IMR-90 (cell line): ENCODE measurements around the gene CCR5AS.

Experiments
- ATAC-seq: fragments of 200-7000 bp; cut with Tn5 transposase; 2 replicates; pipeline ENCODE4 v1.9.1; 2020; ENCODE audit warnings: low read depth, mild to moderate bottlenecking, moderate library complexity
- BruUV-seq: library from RNA; stranded (reverse); fragments of 400-500 nt; replicated peaks from 2 replicates; lab custom pipeline; 2021; lab: Mats Ljungman, UMichigan
- CTCF ChIA-PET: fragments of 300-600 bp; formaldehyde crosslinking; extraction: SDS; loops from one replicate; lab custom pipeline; 2021; ENCODE audit warnings: antibody characterized with exemption; lab: Yijun Ruan, JAX
- POLR2A ChIA-PET: fragments of 300-600 bp; sonication (Branson Sonifier 250); formaldehyde crosslinking; loops from one replicate; lab custom pipeline; 2022; ENCODE audit warnings: antibody characterized with exemption; ENCODE audit not compliant: unreplicated experiment; lab: Charles Lee
- DNase-seq: peaks from one replicate; pipeline ENCODE4 v3.0.0; 2013
- H2AFZ ChIP-seq: replicated peaks from 2 replicates; pipeline ENCODE3; 2013; ENCODE audit warnings: low read length, mild to moderate bottlenecking; ENCODE audit not compliant: poor library complexity
- H2AK5ac ChIP-seq: 2 replicates; pipeline ENCODE4 v1.6.1; 2013; ENCODE audit warnings: low read depth, low read length, inconsistent platforms
- H2AK9ac ChIP-seq: replicated peaks from 2 replicates; pipeline ENCODE3; 2013; ENCODE audit warnings: mild to moderate bottlenecking, low read depth, low read length, moderate library complexity; ENCODE audit not compliant: poor library complexity
- H2BK120ac ChIP-seq: 2 replicates; pipeline ENCODE4 v1.6.1; 2013; ENCODE audit warnings: low read depth, low read length, inconsistent platforms
- H2BK15ac ChIP-seq: 3 replicates; pipeline ENCODE4 v1.6.1; 2013; ENCODE audit warnings: low read depth, low read length, inconsistent platforms
- H2BK20ac ChIP-seq: 2 replicates; pipeline ENCODE4 v1.6.1; 2013; ENCODE audit warnings: low read depth, mild to moderate bottlenecking, inconsistent platforms, low read length, moderate library complexity
- H2BK5ac ChIP-seq: 2 replicates; pipeline ENCODE4 v1.6.1; 2013; ENCODE audit warnings: mild to moderate bottlenecking, low read depth, low read length, inconsistent platforms; ENCODE audit not compliant: poor library complexity, severe bottlenecking
- H3K14ac ChIP-seq: replicated peaks from 2 replicates; pipeline ENCODE4 v1.6.1; 2013; ENCODE audit warnings: low read depth, low read length, inconsistent platforms
- H3K18ac ChIP-seq: 2 replicates; pipeline ENCODE4 v1.6.1; 2013; ENCODE audit warnings: low read depth, low read length, control low read depth
- H3K23ac ChIP-seq: 2 replicates; pipeline ENCODE4 v1.6.1; 2013; ENCODE audit warnings: low read depth, low read length, inconsistent platforms
- H3K27ac ChIP-seq: 2 replicates; pipeline ENCODE4 v1.5.1; 2013; ENCODE audit warnings: mild to moderate bottlenecking, control low read depth, low read length; ENCODE audit not compliant: insufficient read depth
- H3K27me3 ChIP-seq: 2 replicates; pipeline ENCODE4 v1.6.1; 2013; ENCODE audit warnings: low read length; ENCODE audit not compliant: control insufficient read depth, insufficient read depth
- H3K36me3 ChIP-seq: 2 replicates; pipeline ENCODE4 v1.6.1; 2013; ENCODE audit warnings: low read length, mixed read lengths; ENCODE audit not compliant: control insufficient read depth, insufficient read depth
- H3K4ac ChIP-seq: 2 replicates; pipeline ENCODE4 v1.6.1; 2013; ENCODE audit warnings: low read depth, low read length, inconsistent platforms
- H3K4me1 ChIP-seq: 2 replicates; pipeline ENCODE4 v1.6.1; 2013; ENCODE audit warnings: low read length, mixed read lengths; ENCODE audit not compliant: control insufficient read depth, insufficient read depth
- H3K4me2 ChIP-seq: 2 replicates; pipeline ENCODE4 v1.6.1; 2013; ENCODE audit warnings: low read depth, mild to moderate bottlenecking, control low read depth, low read length, moderate library complexity
- H3K4me3 ChIP-seq: 2 replicates; pipeline ENCODE4 v1.5.1; 2013; ENCODE audit warnings: low read depth, mild to moderate bottlenecking, control low read depth, low read length, moderate library complexity; ENCODE audit not compliant: insufficient read depth
- H3K56ac ChIP-seq: 2 replicates; pipeline ENCODE4 v1.6.1; 2013; ENCODE audit warnings: low read length, inconsistent platforms; ENCODE audit not compliant: insufficient read depth; ENCODE audit errors: extremely low read depth
- H3K79me1 ChIP-seq, 2 experiments: 2 replicates each; pipeline ENCODE4 v1.6.1; 2013; ENCODE audit warnings: low read length in 2 of 2, inconsistent platforms in 1 of 2, low read depth in 1 of 2
- H3K9ac ChIP-seq: 2 replicates; pipeline ENCODE4 v1.6.1; 2013; ENCODE audit warnings: low read depth, low read length, control low read depth
- H3K9me1 ChIP-seq: 2 replicates; pipeline ENCODE4 v1.6.1; 2013; ENCODE audit warnings: low read length, inconsistent platforms; ENCODE audit not compliant: insufficient read depth
- H3K9me3 ChIP-seq: 2 replicates; pipeline ENCODE4 v1.6.1; 2013; ENCODE audit warnings: low read length; ENCODE audit not compliant: control insufficient read depth, insufficient read depth
- H4K20me1 ChIP-seq: 2 replicates; pipeline ENCODE4 v1.6.1; 2013; ENCODE audit warnings: low read length, inconsistent platforms; ENCODE audit not compliant: insufficient read depth
- H4K5ac ChIP-seq: 2 replicates; pipeline ENCODE4 v1.6.1; 2013; ENCODE audit warnings: mild to moderate bottlenecking, low read depth, low read length, control low read depth
- H4K8ac ChIP-seq, 2 experiments: 2 replicates each; pipeline ENCODE4 v1.6.1; 2013; ENCODE audit warnings: low read depth in 2 of 2, low read length in 2 of 2, control low read depth in 1 of 2, inconsistent platforms in 1 of 2
- H4K91ac ChIP-seq: 2 replicates; pipeline ENCODE4 v1.6.1; 2013; ENCODE audit warnings: low read depth, low read length, inconsistent platforms; ENCODE audit not compliant: insufficient read depth
- BHLHE40 ChIP-seq: fragments of 150-350 bp; IDR thresholded peaks from 2 replicates; pipeline ENCODE4 v1.6.1; 2016; ENCODE audit warnings: mild to moderate bottlenecking, low read depth, low read length
- CEBPB ChIP-seq: IDR thresholded peaks from 2 replicates; pipeline ENCODE4 v1.6.1; 2012; ENCODE audit warnings: low read depth, low read length, improper control_type of control experiment
- CHD1 ChIP-seq: IDR thresholded peaks from 2 replicates; pipeline ENCODE4 v1.6.1; 2012; ENCODE audit warnings: low read depth, low read length, improper control_type of control experiment
- FOS ChIP-seq: fragments of 150-350 bp; IDR thresholded peaks from 2 replicates; pipeline ENCODE4 v1.6.1; 2016; ENCODE audit warnings: low read depth, low read length
- MAFK ChIP-seq: IDR thresholded peaks from 2 replicates; pipeline ENCODE4 v1.6.1; 2012; ENCODE audit warnings: low read depth, low read length, improper control_type of control experiment
- MAZ ChIP-seq: IDR thresholded peaks from 2 replicates; pipeline ENCODE4 v1.6.1; 2012; ENCODE audit warnings: low read depth, mild to moderate bottlenecking, low read length, improper control_type of control experiment, moderate library complexity, borderline replicate concordance
- MXI1 ChIP-seq: IDR thresholded peaks from 2 replicates; pipeline ENCODE4 v1.6.1; 2012; ENCODE audit warnings: low read depth, mild to moderate bottlenecking, low read length, moderate library complexity, borderline replicate concordance
- NFE2L2 ChIP-seq: fragments of 150-350 bp; IDR thresholded peaks from 2 replicates; pipeline ENCODE4 v1.6.1; 2016; ENCODE audit warnings: low read depth, mild to moderate bottlenecking, low read length
- POLR2A ChIP-seq: IDR thresholded peaks from 2 replicates; pipeline ENCODE4 v1.6.1; 2012; ENCODE audit warnings: mild to moderate bottlenecking, low read depth, low read length
- RAD21 ChIP-seq: IDR thresholded peaks from 2 replicates; pipeline ENCODE4 v1.6.1; 2012; ENCODE audit warnings: low read length, improper control_type of control experiment
- RCOR1 ChIP-seq: IDR thresholded peaks from 2 replicates; pipeline ENCODE4 v1.6.1; 2012; ENCODE audit warnings: mild to moderate bottlenecking, low read length, improper control_type of control experiment; ENCODE audit not compliant: insufficient replicate concordance
- RFX5 ChIP-seq: IDR thresholded peaks from 2 replicates; pipeline ENCODE4 v1.8.0; 2012; ENCODE audit warnings: low read depth, mild to moderate bottlenecking, low read length, moderate library complexity
- SMC3 ChIP-seq: fragments of 150-350 bp; IDR thresholded peaks from 2 replicates; pipeline ENCODE4 v1.6.1; 2016; ENCODE audit warnings: low read depth, mild to moderate bottlenecking, antibody characterized with exemption, low read length, moderate library complexity
- WGBS, 2 experiments: methylation state at CpG; one replicate each; pipeline versions ENCODE4 v1.1.5 to v1.1.7; 2013; ENCODE audit warnings: missing lambda C conversion rate in 2 of 2; ENCODE audit not compliant: insufficient read length in 1 of 2; ENCODE audit errors: extremely low coverage in 2 of 2; 5-methylcytosine and 5-hydroxymethylcytosine counted together
- dilution Hi-C: fragments of 300-500 bp; cut with HindIII; formaldehyde crosslinking; loops from one replicate; pipeline ENCODE4 v1.14.3; 2018; ENCODE audit warnings: low sequenced_read_pairs; ENCODE audit not compliant: unreplicated experiment
- in situ Hi-C: fragments of 300-500 bp; cut with MboI; formaldehyde crosslinking; loops from 3 replicates; pipeline ENCODE4 v1.14.3; 2019; ENCODE audit warnings: low sequenced_read_pairs, inconsistent platforms, mixed read lengths
- intact Hi-C: fragments of 100-400 bp; cut with micrococcal nuclease; formaldehyde crosslinking; loops from 2 replicates; pipeline ENCODE4 v1.10.0; 2022
- TF ChIP-seq, protein P1 (sequence below): fragments of 150-350 bp; IDR thresholded peaks from 2 replicates; pipeline ENCODE4 v1.6.1; 2017; ENCODE audit warnings: mild to moderate bottlenecking, antibody characterized with exemption, low read length, low read depth
- TF ChIP-seq, protein P2 (sequence below): fragments of 150-350 bp; IDR thresholded peaks from 2 replicates; pipeline ENCODE4 v1.6.1; 2016; ENCODE audit warnings: low read depth, mild to moderate bottlenecking, low read length, moderate library complexity, borderline replicate concordance
- TF ChIP-seq, protein P3 (sequence below): conservative IDR thresholded peaks from 2 replicates; pipeline ENCODE4 v1.5.1; 2012; ENCODE audit warnings: mild to moderate bottlenecking, low read depth, low read length, improper control_type of control experiment

The CCR5AS gene

GRCh38 chr3:46389306-46389705 lies 17.6 kb downstream of the CCR5AS start:
- H3K4me3 ChIP-seq = no peak overlapping the region
- H2AFZ ChIP-seq = no peak overlapping the region
- H3K4me2 ChIP-seq = no peak overlapping the region
- no peaks in the 10 kb centered on the region for H3K36me3 ChIP-seq
- no peak overlapping the region for H4K91ac ChIP-seq
- H2AK5ac ChIP-seq = no peak overlapping the region
- H2BK20ac ChIP-seq = no peak overlapping the region
- dilution Hi-C loops (no loop called here), intact Hi-C loops (no loop called here), in situ Hi-C loops (no loop called here)
- H3K9ac ChIP-seq = no peak overlapping the region
- H2BK120ac ChIP-seq = no peak overlapping the region
- no peak for DNase-seq
- no peak overlapping the region for H3K56ac ChIP-seq
- TF ChIP-seq SMC3 (no peak), RCOR1 (no peak), CHD1 (no peak), RFX5 (no peak), MAZ (no peak), MXI1 (no peak), RAD21 (no peak), FOS (no peak), BHLHE40 (no peak), NFE2L2 (no peak), MAFK (no peak), CEBPB (no peak), POLR2A (no peak)
- TF ChIP-seq, protein P1, sequence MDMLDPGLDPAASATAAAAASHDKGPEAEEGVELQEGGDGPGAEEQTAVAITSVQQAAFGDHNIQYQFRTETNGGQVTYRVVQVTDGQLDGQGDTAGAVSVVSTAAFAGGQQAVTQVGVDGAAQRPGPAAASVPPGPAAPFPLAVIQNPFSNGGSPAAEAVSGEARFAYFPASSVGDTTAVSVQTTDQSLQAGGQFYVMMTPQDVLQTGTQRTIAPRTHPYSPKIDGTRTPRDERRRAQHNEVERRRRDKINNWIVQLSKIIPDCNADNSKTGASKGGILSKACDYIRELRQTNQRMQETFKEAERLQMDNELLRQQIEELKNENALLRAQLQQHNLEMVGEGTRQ = no peak
- TF ChIP-seq, protein P2, sequence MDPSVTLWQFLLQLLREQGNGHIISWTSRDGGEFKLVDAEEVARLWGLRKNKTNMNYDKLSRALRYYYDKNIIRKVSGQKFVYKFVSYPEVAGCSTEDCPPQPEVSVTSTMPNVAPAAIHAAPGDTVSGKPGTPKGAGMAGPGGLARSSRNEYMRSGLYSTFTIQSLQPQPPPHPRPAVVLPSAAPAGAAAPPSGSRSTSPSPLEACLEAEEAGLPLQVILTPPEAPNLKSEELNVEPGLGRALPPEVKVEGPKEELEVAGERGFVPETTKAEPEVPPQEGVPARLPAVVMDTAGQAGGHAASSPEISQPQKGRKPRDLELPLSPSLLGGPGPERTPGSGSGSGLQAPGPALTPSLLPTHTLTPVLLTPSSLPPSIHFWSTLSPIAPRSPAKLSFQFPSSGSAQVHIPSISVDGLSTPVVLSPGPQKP = no peak
- TF ChIP-seq, protein P3, sequence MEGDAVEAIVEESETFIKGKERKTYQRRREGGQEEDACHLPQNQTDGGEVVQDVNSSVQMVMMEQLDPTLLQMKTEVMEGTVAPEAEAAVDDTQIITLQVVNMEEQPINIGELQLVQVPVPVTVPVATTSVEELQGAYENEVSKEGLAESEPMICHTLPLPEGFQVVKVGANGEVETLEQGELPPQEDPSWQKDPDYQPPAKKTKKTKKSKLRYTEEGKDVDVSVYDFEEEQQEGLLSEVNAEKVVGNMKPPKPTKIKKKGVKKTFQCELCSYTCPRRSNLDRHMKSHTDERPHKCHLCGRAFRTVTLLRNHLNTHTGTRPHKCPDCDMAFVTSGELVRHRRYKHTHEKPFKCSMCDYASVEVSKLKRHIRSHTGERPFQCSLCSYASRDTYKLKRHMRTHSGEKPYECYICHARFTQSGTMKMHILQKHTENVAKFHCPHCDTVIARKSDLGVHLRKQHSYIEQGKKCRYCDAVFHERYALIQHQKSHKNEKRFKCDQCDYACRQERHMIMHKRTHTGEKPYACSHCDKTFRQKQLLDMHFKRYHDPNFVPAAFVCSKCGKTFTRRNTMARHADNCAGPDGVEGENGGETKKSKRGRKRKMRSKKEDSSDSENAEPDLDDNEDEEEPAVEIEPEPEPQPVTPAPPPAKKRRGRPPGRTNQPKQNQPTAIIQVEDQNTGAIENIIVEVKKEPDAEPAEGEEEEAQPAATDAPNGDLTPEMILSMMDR = no peak
- H3K14ac ChIP-seq = no peak overlapping the region
- no peak overlapping the region for H3K27ac ChIP-seq
- H4K20me1 ChIP-seq = no peaks in the 10 kb centered on the region
- H4K5ac ChIP-seq = no peak overlapping the region
- H3K9me1 ChIP-seq = peaks cover 4% of the 10 kb centered on the region
- no peak overlapping the region for H2BK5ac ChIP-seq
- no peak overlapping the region for H3K23ac ChIP-seq
- H2AK9ac ChIP-seq = no peak overlapping the region
- no peaks in the 10 kb centered on the region for H3K79me1 ChIP-seq
- CTCF ChIA-PET = no interaction called here
- 0 out of 2 replicates have a peak, but pooled peaks cover 2% of the 10 kb centered on the region for H3K4me1 ChIP-seq
- no peak overlapping the region for H3K18ac ChIP-seq
- H3K27me3 ChIP-seq = peaks cover 15% of the 10 kb centered on the region
- no peak overlapping the region for H3K4ac ChIP-seq
- no TSS peak for BruUV-seq
- H2BK15ac ChIP-seq = no peak overlapping the region
- POLR2A ChIA-PET = no interaction called here
- 84% methylated on average over 4 of the region's 6 CpGs; no CpG with 5 or more reads in 1 of the 2 experiments for WGBS, 2 experiments
- no peak for ATAC-seq
- H3K9me3 ChIP-seq = peaks cover 2% of the 10 kb centered on the region; the same call in 1 of the 2 replicates
- H4K8ac ChIP-seq = no peak overlapping the region
